ENCODE data around the gene HOMER3. TPM values are rescaled to one million over a fixed set of nuclear protein-coding genes. Genes with fewer than 3 reads are reported as not detected.

HOMER3 gene
- 85.4 and 94.0 TPM in 2 replicates for total RNA-seq

GRCh38 chr19:18940769-18941627 is at the start of gene HOMER3:
HOMER3 (minus strand) TSS chr19:18941217; CDS start chr19:18938982, 2,235 bp downstream.

GRCh38 chr19:18919086-18919899 is 21.7 kb downstream of the HOMER3 start, which contains the start of the genes COPE and DDX49:
COPE (minus strand) TSS chr19:18919387; CDS start chr19:18919348, 39 bp downstream.
DDX49 (plus strand) TSS chr19:18919715; CDS start chr19:18919742, 27 bp downstream.

GRCh38 chr19:18895824-18896341 is 45.1 kb downstream of the HOMER3 start, which contains the start of gene CERS1:
CERS1 (minus strand) TSS chr19:18896158; CDS start chr19:18896072, 86 bp downstream.

Other genes with a start within 250 kb of the HOMER3 start
- gene COMP, start 149.9 kb downstream of the HOMER3 start, total RNA-seq, result not detected in 2 replicates
- gene UPF1, start 109.3 kb downstream of the HOMER3 start, total RNA-seq, result 32.8 and 32.9 TPM in 2 replicates
- 0.58 and 0.71 TPM in 2 replicates for gene CERS1, start 45.1 kb downstream of the HOMER3 start, total RNA-seq
- 447 and 503 TPM in 2 replicates for gene COPE, start 21.8 kb downstream of the HOMER3 start, total RNA-seq
- gene DDX49, start 21.5 kb downstream of the HOMER3 start, total RNA-seq, result 55.3 and 62.8 TPM in 2 replicates
- gene SUGP2, start 92.3 kb upstream of the HOMER3 start, total RNA-seq, result 20.4 and 29.7 TPM in 2 replicates
- 38.1 and 49.3 TPM in 2 replicates for gene ARMC6, start 92.4 kb upstream of the HOMER3 start, total RNA-seq
- gene SLC25A42, start 122.8 kb upstream of the HOMER3 start, total RNA-seq, result 9.9 and 11.5 TPM in 2 replicates
- gene TMEM161A, start 197.3 kb upstream of the HOMER3 start, total RNA-seq, result 34.3 and 35.4 TPM in 2 replicates
- gene MEF2B, start 229.0 kb upstream of the HOMER3 start, total RNA-seq, result 0.29 TPM in 1 of 2 replicates, not detected in the other